ENCODE measurements around the gene ATXN7L3B.

Gene ATXN7L3B

GRCh38 chr12:74547249-74547648 lies 9.6 kb downstream of the ATXN7L3B start:
- no peak for DNase-seq

DNA sequence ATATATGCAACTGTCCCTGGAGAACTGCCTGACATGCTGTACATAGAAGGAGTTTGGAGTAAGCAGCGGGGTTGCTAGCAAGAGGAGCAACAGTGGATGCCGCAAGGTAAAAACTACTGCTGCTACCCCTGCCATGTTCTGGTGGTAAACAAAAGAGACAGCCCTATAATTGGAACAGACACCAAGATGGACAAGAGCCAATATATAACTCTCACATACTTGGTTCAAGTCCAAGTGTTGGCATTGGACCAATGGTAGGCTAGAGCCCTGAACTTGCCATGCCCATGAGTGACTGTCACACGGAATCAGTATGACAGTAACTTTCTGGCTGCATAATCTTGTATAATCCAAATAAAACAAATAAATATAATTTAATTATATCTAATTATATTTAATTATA lies 13.7 kb downstream of the ATXN7L3B start:
- no peak for DNase-seq

DNA sequence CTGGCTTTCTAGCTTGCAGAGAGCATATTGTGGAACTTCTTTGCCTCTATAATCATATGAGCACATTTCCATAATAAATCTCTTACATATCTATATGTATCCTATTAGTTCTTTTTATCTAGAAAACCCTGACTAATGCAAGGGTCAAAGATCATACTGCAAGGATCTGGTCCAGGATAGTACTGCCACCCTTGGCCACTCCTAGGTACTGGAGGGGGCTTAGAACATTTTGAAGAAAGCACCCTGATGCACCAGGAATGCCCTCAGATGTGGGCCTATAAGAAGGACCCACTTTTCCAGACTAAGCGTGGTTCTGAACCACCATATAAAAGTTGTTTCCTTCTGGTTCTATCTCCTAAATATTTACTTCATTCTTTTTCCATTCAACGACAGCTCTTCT lies 14.6 kb downstream of the ATXN7L3B start:
- DNase-seq: no peak

GRCh38 chr12:74559728-74560127 lies 22.1 kb downstream of the ATXN7L3B start:
- DNase-seq: no peak

DNA sequence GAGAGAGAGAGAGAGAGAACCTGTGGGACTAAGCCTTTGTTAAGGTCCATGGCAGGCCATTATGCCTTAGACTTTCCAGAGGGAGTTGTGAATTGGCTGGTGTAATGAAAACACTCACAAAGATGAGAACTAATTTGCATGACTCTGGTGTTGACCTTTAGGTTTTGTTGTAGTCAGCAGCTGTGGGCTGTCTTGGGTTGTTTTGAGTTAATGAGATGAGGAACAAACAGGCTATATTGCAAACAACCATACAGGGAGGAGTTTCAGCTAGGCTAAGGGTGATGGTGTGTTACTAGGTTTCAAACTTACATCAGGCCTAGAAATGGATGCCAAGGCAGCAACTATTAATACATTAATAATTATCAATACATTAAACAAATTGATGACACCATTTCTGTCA lies 26.3 kb downstream of the ATXN7L3B start:
- no peak for DNase-seq

DNA sequence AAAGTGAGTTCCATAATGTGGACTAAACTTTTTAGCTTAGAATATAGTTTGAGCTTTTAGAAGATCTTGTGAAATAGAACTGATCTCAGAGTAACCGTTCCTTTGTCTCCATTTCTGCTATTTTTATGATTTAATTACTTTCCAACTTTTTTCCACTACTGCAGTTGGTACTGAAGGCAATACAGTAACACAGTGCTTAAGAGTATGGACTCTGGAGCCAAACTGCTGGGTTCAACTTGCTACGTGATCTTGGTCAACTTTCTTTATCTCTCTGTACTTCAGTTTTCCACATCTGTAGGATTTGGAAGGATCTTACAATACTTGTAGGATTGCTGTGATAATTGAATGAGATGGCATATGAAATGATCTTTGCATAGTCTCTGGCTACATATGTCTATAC lies 40.9 kb downstream of the ATXN7L3B start:
- DNase-seq: no peak

GRCh38 chr12:74579446-74579845 lies 41.8 kb downstream of the ATXN7L3B start:
- DNase-seq: no peak

GRCh38 chr12:74579981-74580380 lies 42.3 kb downstream of the ATXN7L3B start:
- no peak for DNase-seq

DNA sequence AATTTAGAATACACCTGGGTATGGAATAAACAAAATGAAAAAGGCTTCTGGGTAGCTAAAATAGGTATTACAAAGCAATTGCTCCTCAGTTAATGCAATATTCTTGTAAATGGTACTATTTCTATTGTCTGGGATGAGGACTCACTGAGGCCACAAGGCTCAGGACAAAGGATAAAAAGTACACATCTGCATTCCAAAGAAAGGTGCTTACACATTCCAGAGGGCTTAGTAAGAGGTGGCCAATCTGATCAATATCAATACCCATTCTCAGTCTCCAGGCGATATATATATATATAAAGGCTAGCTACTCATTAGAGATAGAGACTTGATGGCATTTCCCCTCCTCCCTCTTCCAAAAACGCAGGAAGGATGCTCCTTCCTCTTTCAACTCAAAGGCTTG lies 43.8 kb downstream of the ATXN7L3B start:
- DNase-seq: no peak

GRCh38 chr12:74584483-74585062 lies 46.9 kb downstream of the ATXN7L3B start:
- no peak for DNase-seq

DNA sequence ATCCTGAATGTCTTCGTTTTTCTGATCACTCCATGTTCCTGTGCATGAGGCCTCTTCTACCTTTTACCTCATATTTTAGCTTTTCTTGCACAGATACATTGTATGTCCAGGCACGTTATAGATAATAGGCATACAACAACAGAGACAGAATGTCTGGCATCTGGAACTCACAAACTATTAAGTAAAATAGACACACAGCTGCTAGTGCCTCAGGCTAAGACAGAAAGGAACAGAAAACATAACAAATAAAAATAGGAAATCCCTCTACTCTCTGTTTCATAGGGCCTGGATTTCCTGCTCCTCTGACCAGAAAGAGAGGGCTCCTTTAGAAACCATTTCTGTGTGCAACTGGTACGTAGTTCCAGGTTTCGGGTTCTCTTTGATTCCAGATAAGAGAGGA lies 48.6 kb downstream of the ATXN7L3B start:
- DNase-seq: no peak

Measured in amygdala (tissue), 56 donors.